GM23248 (cell line): ENCODE measurements around the gene MAGIX. TPM values are rescaled to one million over a fixed set of nuclear protein-coding genes. Genes with fewer than 3 reads are reported as not detected.

Experiments
- DNase-seq: peaks from one replicate; pipeline ENCODE4 v3.0.0-alpha.2; 2015
- H2AFZ ChIP-seq: fragments of 200-600 bp; sonication (generic); 2 replicates; pipeline ENCODE4 v1.6.1; 2016; ENCODE audit warnings: antibody characterized with exemption
- H3F3A ChIP-seq: fragments of 200-600 bp; sonication (generic); 2 replicates; pipeline ENCODE4 v1.6.1; 2016; ENCODE audit warnings: mild to moderate bottlenecking, antibody characterized with exemption, mixed run types; ENCODE audit not compliant: insufficient read depth
- H3K27ac ChIP-seq: fragments of 200-600 bp; sonication (generic); 2 replicates; pipeline ENCODE4 v1.5.1; 2016; ENCODE audit warnings: mild to moderate bottlenecking
- H3K27me3 ChIP-seq: fragments of 200-600 bp; sonication (generic); replicated peaks from 2 replicates; pipeline ENCODE4 v1.6.1; 2016; ENCODE audit warnings: mild to moderate bottlenecking; ENCODE audit not compliant: insufficient read depth
- H3K36me3 ChIP-seq: fragments of 200-600 bp; sonication (generic); 2 replicates; pipeline ENCODE4 v1.6.1; 2016; ENCODE audit warnings: low read depth, mild to moderate bottlenecking
- H3K4me1 ChIP-seq: fragments of 200-600 bp; sonication (generic); 2 replicates; pipeline ENCODE4 v1.6.1; 2016; ENCODE audit warnings: mild to moderate bottlenecking; ENCODE audit not compliant: insufficient read depth
- H3K4me2 ChIP-seq: fragments of 200-600 bp; sonication (generic); one replicate; pipeline ENCODE4 v1.6.1; 2016; ENCODE audit warnings: mild to moderate bottlenecking; ENCODE audit not compliant: unreplicated experiment
- H3K4me3 ChIP-seq: fragments of 200-600 bp; sonication (generic); 2 replicates; pipeline ENCODE4 v1.5.1; 2016; ENCODE audit warnings: mild to moderate bottlenecking
- H3K79me2 ChIP-seq: fragments of 200-600 bp; sonication (generic); 2 replicates; pipeline ENCODE4 v1.6.1; 2016; ENCODE audit warnings: mild to moderate bottlenecking; ENCODE audit not compliant: insufficient read depth
- H3K9ac ChIP-seq: fragments of 200-600 bp; sonication (generic); 2 replicates; pipeline ENCODE4 v1.6.1; 2016; ENCODE audit warnings: mild to moderate bottlenecking
- H3K9me2 ChIP-seq: fragments of 200-600 bp; sonication (generic); 2 replicates; pipeline ENCODE4 v1.6.1; 2016; ENCODE audit warnings: mixed run types, mild to moderate bottlenecking, moderate library complexity; ENCODE audit not compliant: insufficient read depth
- H3K9me3 ChIP-seq: fragments of 200-600 bp; sonication (generic); one replicate; pipeline ENCODE4 v1.6.1; 2017; ENCODE audit warnings: low read depth
- H4K20me1 ChIP-seq: fragments of 200-600 bp; sonication (generic); 2 replicates; pipeline ENCODE4 v1.6.0; 2016; ENCODE audit not compliant: insufficient read depth
- EZH2 ChIP-seq: fragments of 200-600 bp; sonication (generic); IDR thresholded peaks from 2 replicates; pipeline ENCODE4 v1.6.1; 2018; ENCODE audit warnings: antibody characterized with exemption, mild to moderate bottlenecking; ENCODE audit not compliant: insufficient read depth, poor library complexity, severe bottlenecking
- EZH2phosphoT487 ChIP-seq: fragments of 200-600 bp; sonication (generic); IDR thresholded peaks from 2 replicates; pipeline ENCODE4 v1.6.1; 2018; ENCODE audit warnings: antibody characterized with exemption, moderate library complexity, mild to moderate bottlenecking, low read depth; ENCODE audit not compliant: insufficient read depth
- WGBS, 2 experiments: methylation state at CpG; one replicate each; pipeline ENCODE4 v1.1.6; 2015 to 2017; ENCODE audit warnings: low lambda C conversion rate in 2 of 2, low coverage in 1 of 2; ENCODE audit errors: missing lambda C conversion rate in 2 of 2; 5-methylcytosine and 5-hydroxymethylcytosine counted together
- in situ Hi-C: fragments of 300-500 bp; cut with MboI; formaldehyde crosslinking; loops from 2 replicates; pipeline ENCODE4 v1.15.0; 2020
- polyA plus RNA-seq: library from polyadenylated mRNA; unstranded; fragments of >200 nt; fragmentation: Nextera tagmentation; extraction: Ambion mirVana; gene quantifications from 2 replicates; pipeline ENCODE4 v1.2.1, GENCODE V29; 2016
- small RNA-seq: library from RNA; depleted of rRNA; stranded (forward); fragments of <200 nt; gene quantifications from one replicate; pipeline ENCODE3, GENCODE V24; 2014; ENCODE audit warnings: low read depth, low replicate concordance
- total RNA-seq: library from RNA; depleted of rRNA; stranded (reverse); fragments of >200 nt; shearing (Covaris generic); gene quantifications from 2 replicates; pipeline ENCODE4 v1.2.3, GENCODE V29; 2014; rRNA removed

MAGIX gene
- total and polyA plus RNA-seq, 2 experiments from 2014 or later = 1.5 to 8.0 TPM

- in situ Hi-C loops = no loop called here
- H4K20me1 ChIP-seq = no peaks in the 10 kb centered on the region
- no peak overlapping the region for H3K27ac ChIP-seq
- no peak overlapping the region for H3K9ac ChIP-seq
- DNase-seq = no peak
- H3F3A ChIP-seq = no peaks in the 10 kb centered on the region
- no peaks in the 10 kb centered on the region for H3K9me3 ChIP-seq
- H3K4me1 ChIP-seq = no peaks in the 10 kb centered on the region
- no peaks in the 10 kb centered on the region for H3K27me3 ChIP-seq
- H3K4me2 ChIP-seq = no peak overlapping the region
- no peaks in the 10 kb centered on the region for H3K79me2 ChIP-seq
- TF ChIP-seq EZH2 (no peak), EZH2phosphoT487 (no peak)
- H2AFZ ChIP-seq = no peak overlapping the region
- no peaks in the 10 kb centered on the region for H3K9me2 ChIP-seq
- whole genome bisulfite sequencing, 2 experiments = 40 to 58% methylated on average over 1 to 2 of the region's 2 CpGs
- H3K36me3 ChIP-seq = no peaks in the 10 kb centered on the region
- H3K4me3 ChIP-seq = no peak overlapping the region
Observed at GRCh38 chrX:49214416-49214815, 51.9 kb downstream of the MAGIX start.

GRCh38 chrX:49214996-49215526, 52.5 kb downstream of the MAGIX start:
- DNase-seq = no peak
- Histone ChIP-seq H3K4me2 (no peak overlapping the region), H3K79me2 (no peaks in the 10 kb centered on the region), H3K9me2 (no peaks in the 10 kb centered on the region), H3K4me1 (no peaks in the 10 kb centered on the region), H3K27ac (no peak overlapping the region), H3F3A (no peaks in the 10 kb centered on the region), H3K9me3 (no peaks in the 10 kb centered on the region), H3K4me3 (no peak overlapping the region), H3K9ac (no peak overlapping the region), H3K27me3 (no peaks in the 10 kb centered on the region), H2AFZ (no peak overlapping the region), H4K20me1 (no peaks in the 10 kb centered on the region), H3K36me3 (no peaks in the 10 kb centered on the region)
- WGBS, 2 experiments = 73 to 89% methylated on average over 12 of the region's 14 CpGs
- TF ChIP-seq EZH2phosphoT487 (no peak), EZH2 (no peak)
- in situ Hi-C loops = no loop called here

Small RNA genes lying within 50 kb of the gene (small RNA-seq; reads per million reads assigned to genes)
- gene RN7SL262P = not detected

Other genes with a start within 250 kb of the MAGIX start
- gene PIM2, start 243.7 kb upstream of the MAGIX start, total RNA-seq = 4.6 and 5.6 TPM in 2 replicates
- gene PIM2, start 243.7 kb upstream of the MAGIX start, polyA plus RNA-seq = 4.4 and 4.5 TPM in 2 replicates
- 43.4 and 44.9 TPM in 2 replicates for gene OTUD5, start 205.2 kb upstream of the MAGIX start, total RNA-seq
- 27.0 and 30.9 TPM in 2 replicates for gene OTUD5, start 205.2 kb upstream of the MAGIX start, polyA plus RNA-seq
- 0.65 and 1.5 TPM in 2 replicates for gene KCND1, start 190.9 kb upstream of the MAGIX start, total RNA-seq
- gene KCND1, start 190.9 kb upstream of the MAGIX start, polyA plus RNA-seq = 0.69 and 0.71 TPM in 2 replicates
- gene GRIPAP1, start 160.5 kb upstream of the MAGIX start, total RNA-seq = 16.5 and 31.6 TPM in 2 replicates
- gene GRIPAP1, start 160.5 kb upstream of the MAGIX start, polyA plus RNA-seq = 16.5 and 21.8 TPM in 2 replicates
- gene TFE3, start 119.4 kb upstream of the MAGIX start, total RNA-seq = 72.5 and 85.6 TPM in 2 replicates
- gene TFE3, start 119.4 kb upstream of the MAGIX start, polyA plus RNA-seq = 53.0 and 57.3 TPM in 2 replicates
- gene CCDC120, start 103.8 kb upstream of the MAGIX start, total RNA-seq = 0.22 TPM in 1 of 2 replicates, not detected in the other
- 0.94 and 1.3 TPM in 2 replicates for gene CCDC120, start 103.8 kb upstream of the MAGIX start, polyA plus RNA-seq
- gene PRAF2, start 88.8 kb upstream of the MAGIX start, total RNA-seq = 17.5 and 24.6 TPM in 2 replicates
- 141 and 143 TPM in 2 replicates for gene PRAF2, start 88.8 kb upstream of the MAGIX start, polyA plus RNA-seq
- 78.5 and 91.9 TPM in 2 replicates for gene WDR45, start 82.9 kb upstream of the MAGIX start, total RNA-seq
- gene WDR45, start 82.9 kb upstream of the MAGIX start, polyA plus RNA-seq = 101 and 103 TPM in 2 replicates
- 19.7 and 22.4 TPM in 2 replicates for gene GPKOW, start 39.0 kb upstream of the MAGIX start, total RNA-seq
- gene GPKOW, start 39.0 kb upstream of the MAGIX start, polyA plus RNA-seq = 20.9 and 23.8 TPM in 2 replicates
- 62.3 and 62.5 TPM in 2 replicates for gene PLP2, start 9.1 kb downstream of the MAGIX start, total RNA-seq
- gene PLP2, start 9.1 kb downstream of the MAGIX start, polyA plus RNA-seq = 204 and 209 TPM in 2 replicates
- 9.0 and 10.8 TPM in 2 replicates for gene PRICKLE3, start 23.6 kb downstream of the MAGIX start, total RNA-seq
- gene PRICKLE3, start 23.6 kb downstream of the MAGIX start, polyA plus RNA-seq = 5.1 TPM in 2 replicates
- gene SYP, start 37.4 kb downstream of the MAGIX start, total RNA-seq = 0.54 TPM in 1 of 2 replicates, not detected in the other
- gene SYP, start 37.4 kb downstream of the MAGIX start, polyA plus RNA-seq = 0.23 TPM in 1 of 2 replicates, not detected in the other
- not detected in 2 replicates for gene CACNA1F, start 70.6 kb downstream of the MAGIX start, total RNA-seq
- gene CACNA1F, start 70.6 kb downstream of the MAGIX start, polyA plus RNA-seq = not detected in 2 replicates
- gene CCDC22, start 72.7 kb downstream of the MAGIX start, total RNA-seq = 8.6 and 10.7 TPM in 2 replicates
- gene CCDC22, start 72.7 kb downstream of the MAGIX start, polyA plus RNA-seq = 11.8 and 12.7 TPM in 2 replicates
- not detected in 2 replicates for gene FOXP3, start 102.0 kb downstream of the MAGIX start, total RNA-seq
- 0.08 and 0.20 TPM in 2 replicates for gene FOXP3, start 102.0 kb downstream of the MAGIX start, polyA plus RNA-seq
- 6.2 and 10.6 TPM in 2 replicates for gene PPP1R3F, start 107.0 kb downstream of the MAGIX start, total RNA-seq
- 4.4 and 5.7 TPM in 2 replicates for gene PPP1R3F, start 107.0 kb downstream of the MAGIX start, polyA plus RNA-seq
- gene GAGE10, start 140.9 kb downstream of the MAGIX start, total RNA-seq = not detected in 2 replicates
- not detected in 2 replicates for gene GAGE10, start 140.9 kb downstream of the MAGIX start, polyA plus RNA-seq
- gene GAGE12J, start 159.3 kb downstream of the MAGIX start, total RNA-seq = not detected in 2 replicates
- not detected in 2 replicates for gene GAGE12J, start 159.3 kb downstream of the MAGIX start, polyA plus RNA-seq
- not detected in 2 replicates for gene GAGE13, start 168.8 kb downstream of the MAGIX start, total RNA-seq
- not detected in 2 replicates for gene GAGE13, start 168.8 kb downstream of the MAGIX start, polyA plus RNA-seq